Neural cell (in vitro differentiated cells): ENCODE measurements around the gene IREB2. TPM values are rescaled to one million over a fixed set of nuclear protein-coding genes. Genes with fewer than 3 reads are reported as not detected.

ENCODE experiments used
- H2AFZ ChIP-seq: fragments of 200-600, 300-800 bp; sonication (generic), shearing (Covaris generic); 2 replicates; pipeline ENCODE4 v1.6.0; 2014; ENCODE audit warnings: low read depth, mild to moderate bottlenecking, antibody characterized with exemption, low read length, moderate library complexity
- H3F3A ChIP-seq: fragments of 200-600 bp; shearing (Covaris generic); 2 replicates; pipeline ENCODE4 v1.6.1; 2016; ENCODE audit warnings: mild to moderate bottlenecking, moderate library complexity, mixed read lengths, antibody characterized with exemption, low read length; ENCODE audit not compliant: insufficient read depth, poor library complexity, severe bottlenecking
- H3K27ac ChIP-seq: fragments of 200-600, 300-800 bp; sonication (generic), shearing (Covaris generic); 2 replicates; pipeline ENCODE4 v1.5.1; 2014; ENCODE audit warnings: mild to moderate bottlenecking, low read length, moderate library complexity
- H3K27me3 ChIP-seq: fragments of 300-800, 200-600 bp; sonication (generic), shearing (Covaris generic); 2 replicates; pipeline ENCODE4 v1.6.0; 2014; ENCODE audit warnings: mild to moderate bottlenecking, low read depth, low read length, moderate library complexity; ENCODE audit not compliant: insufficient read depth
- H3K36me3 ChIP-seq: fragments of 300-800, 200-600 bp; sonication (generic), shearing (Covaris generic); 2 replicates; pipeline ENCODE4 v1.5.1; 2014; ENCODE audit warnings: mild to moderate bottlenecking, antibody characterized with exemption, low read length, moderate library complexity; ENCODE audit not compliant: insufficient read depth
- H3K4me2 ChIP-seq: fragments of 300-800, 200-600 bp; sonication (generic), shearing (Covaris generic); 2 replicates; pipeline ENCODE4 v1.6.0; 2014; ENCODE audit warnings: mild to moderate bottlenecking, low read length
- H3K4me3 ChIP-seq: fragments of 300-800, 200-600 bp; sonication (generic), shearing (Covaris generic); 2 replicates; pipeline ENCODE4 v1.5.1; 2014; ENCODE audit warnings: mild to moderate bottlenecking, low read length, moderate library complexity
- H3K79me2 ChIP-seq: fragments of 200-600 bp; shearing (Covaris generic); replicated peaks from 2 replicates; pipeline ENCODE4 v1.6.0; 2014; ENCODE audit warnings: mild to moderate bottlenecking, low read length, moderate library complexity; ENCODE audit not compliant: insufficient read depth
- H3K9ac ChIP-seq: fragments of 300-800, 200-600 bp; sonication (generic), shearing (Covaris generic); 2 replicates; pipeline ENCODE4 v1.6.1; 2016; ENCODE audit warnings: mild to moderate bottlenecking, low read length, mixed read lengths
- H3K9me2 ChIP-seq: fragments of 200-600 bp; shearing (Covaris generic); 2 replicates; pipeline ENCODE4 v1.6.1; 2016; ENCODE audit warnings: mild to moderate bottlenecking, low read length, mixed read lengths; ENCODE audit not compliant: insufficient read depth
- H3K9me3 ChIP-seq: fragments of 200-600, 300-800 bp; sonication (generic), shearing (Covaris generic); 2 replicates; pipeline ENCODE4 v1.6.1; 2016; ENCODE audit warnings: mild to moderate bottlenecking, mixed run types, low read length, moderate library complexity, mixed read lengths
- H4K20me1 ChIP-seq: fragments of 200-600 bp; shearing (Covaris generic); 2 replicates; pipeline ENCODE4 v1.6.1; 2016; ENCODE audit warnings: mild to moderate bottlenecking, mixed run types; ENCODE audit not compliant: insufficient read depth
- CTCF ChIP-seq: fragments of 450-650 bp; IDR thresholded peaks from 2 replicates; pipeline ENCODE4 v1.5.1; 2014; ENCODE audit warnings: antibody characterized with exemption, mild to moderate bottlenecking, moderate library complexity; ENCODE audit not compliant: poor library complexity, severe bottlenecking
- EP300 ChIP-seq: fragments of 450-650 bp; conservative IDR thresholded peaks from 2 replicates; pipeline ENCODE4 v1.6.1; 2014; ENCODE audit warnings: antibody characterized with exemption, mild to moderate bottlenecking, moderate library complexity; ENCODE audit not compliant: poor library complexity, severe bottlenecking
- EZH2 ChIP-seq: fragments of 200-600, 300-800 bp; shearing (Covaris generic), sonication (generic); IDR thresholded peaks from 2 replicates; pipeline ENCODE4 v1.6.1; 2014; ENCODE audit warnings: antibody characterized with exemption, low read length, borderline replicate concordance, mild to moderate bottlenecking; ENCODE audit not compliant: insufficient read depth, poor library complexity, severe bottlenecking
- MXI1 ChIP-seq: fragments of 450-650 bp; conservative IDR thresholded peaks from 2 replicates; pipeline ENCODE4 v1.6.1; 2014; ENCODE audit warnings: antibody characterized with exemption, mild to moderate bottlenecking; ENCODE audit not compliant: poor library complexity, severe bottlenecking
- POLR2AphosphoS5 ChIP-seq: IDR thresholded peaks from 2 replicates; pipeline ENCODE4 v1.6.1; 2012
- RAD21 ChIP-seq: fragments of 450-650 bp; conservative IDR thresholded peaks from 2 replicates; pipeline ENCODE4 v1.6.1; 2014; ENCODE audit warnings: antibody characterized with exemption, mild to moderate bottlenecking, moderate library complexity
- SMC3 ChIP-seq: fragments of 450-650 bp; conservative IDR thresholded peaks from 2 replicates; pipeline ENCODE4 v1.6.1; 2014; ENCODE audit warnings: antibody characterized with exemption, mild to moderate bottlenecking, moderate library complexity; ENCODE audit not compliant: poor library complexity
- TAF1 ChIP-seq: IDR thresholded peaks from 2 replicates; pipeline ENCODE4 v1.6.1; 2012; ENCODE audit warnings: low read depth
- polyA plus RNA-seq: library from polyadenylated mRNA; depleted of rRNA; stranded (reverse); fragments of >200 nt; gene quantifications from 2 replicates; pipeline ENCODE4 v1.2.3, GENCODE V29; 2014
- TF ChIP-seq, protein P1 (sequence below): IDR thresholded peaks from 2 replicates; pipeline ENCODE4 v1.6.1; 2012; ENCODE audit warnings: borderline replicate concordance

The IREB2 gene
- polyA plus RNA-seq, 1 donor from 2014 or later, result 45.5 TPM

- Histone ChIP-seq H3K4me2 (no peak overlapping the region), H3K36me3 (no peaks in the 10 kb centered on the region), H3K9ac (no peak overlapping the region)
These were observed 11.4 kb downstream of the IREB2 start for GRCh38 chr15:78449220-78449999.

DNA sequence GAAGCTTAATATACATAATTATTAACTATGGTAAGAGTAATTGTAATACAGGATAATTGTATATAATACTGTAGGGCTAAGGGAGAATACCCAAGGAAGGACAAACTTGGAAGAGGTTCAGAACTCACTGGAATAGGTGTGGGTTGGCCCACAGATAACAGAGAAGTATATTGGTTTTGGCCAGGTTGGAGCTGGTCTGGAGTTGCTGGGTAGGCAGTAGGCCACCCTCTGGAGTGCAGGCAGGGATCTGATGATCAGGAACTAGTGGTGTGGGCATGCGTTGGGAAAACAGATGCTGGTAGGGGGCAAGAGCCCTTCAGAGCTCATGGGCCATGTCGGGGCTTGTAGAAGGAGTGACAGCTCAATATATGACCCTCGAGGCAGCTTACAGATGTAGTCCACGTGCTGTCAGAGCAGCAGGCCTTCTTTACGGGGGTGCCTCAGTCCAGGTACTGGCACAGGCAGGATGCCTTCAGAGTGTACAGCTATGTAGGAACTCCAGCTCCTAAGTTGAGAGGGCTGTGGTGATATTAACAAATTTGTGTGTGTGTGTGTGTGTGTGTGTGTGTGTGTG, 12.4 kb downstream of the IREB2 start:
- H3K27ac ChIP-seq, result no peak overlapping the region
- no peaks in the 10 kb centered on the region for H4K20me1 ChIP-seq
- no peak overlapping the region for H3K9ac ChIP-seq
- no peaks in the 10 kb centered on the region for H3K27me3 ChIP-seq
- no peaks in the 10 kb centered on the region for H3F3A ChIP-seq
- peaks cover 79% of the 10 kb centered on the region for H3K79me2 ChIP-seq
- H3K9me2 ChIP-seq, result no peaks in the 10 kb centered on the region
- H2AFZ ChIP-seq, result no peak overlapping the region
- no peaks in the 10 kb centered on the region for H3K36me3 ChIP-seq
- no peak overlapping the region for H3K4me2 ChIP-seq
- H3K4me3 ChIP-seq, result no peak overlapping the region
- H3K9me3 ChIP-seq, result no peaks in the 10 kb centered on the region
- TF ChIP-seq CTCF (no peak), TAF1 (no peak), MXI1 (no peak), SMC3 (no peak), EZH2 (no peak), EP300 (no peak), RAD21 (no peak), POLR2AphosphoS5 (no peak)

More at GRCh38 chr15:78449220-78449999, 11.4 kb downstream of the IREB2 start:
- Histone ChIP-seq H3K27ac (no peak overlapping the region), H3K79me2 (peaks cover 78% of the 10 kb centered on the region), H3K9me2 (no peaks in the 10 kb centered on the region), H3K9me3 (no peaks in the 10 kb centered on the region), H3F3A (no peaks in the 10 kb centered on the region), H3K4me3 (no peak overlapping the region), H3K27me3 (no peaks in the 10 kb centered on the region), H4K20me1 (no peaks in the 10 kb centered on the region), H2AFZ (no peak overlapping the region)
- TF ChIP-seq MXI1 (no peak), EP300 (no peak), POLR2AphosphoS5 (no peak), SMC3 (no peak), CTCF (no peak), RAD21 (no peak), TAF1 (no peak), EZH2 (no peak)
- TF ChIP-seq, protein P1, sequence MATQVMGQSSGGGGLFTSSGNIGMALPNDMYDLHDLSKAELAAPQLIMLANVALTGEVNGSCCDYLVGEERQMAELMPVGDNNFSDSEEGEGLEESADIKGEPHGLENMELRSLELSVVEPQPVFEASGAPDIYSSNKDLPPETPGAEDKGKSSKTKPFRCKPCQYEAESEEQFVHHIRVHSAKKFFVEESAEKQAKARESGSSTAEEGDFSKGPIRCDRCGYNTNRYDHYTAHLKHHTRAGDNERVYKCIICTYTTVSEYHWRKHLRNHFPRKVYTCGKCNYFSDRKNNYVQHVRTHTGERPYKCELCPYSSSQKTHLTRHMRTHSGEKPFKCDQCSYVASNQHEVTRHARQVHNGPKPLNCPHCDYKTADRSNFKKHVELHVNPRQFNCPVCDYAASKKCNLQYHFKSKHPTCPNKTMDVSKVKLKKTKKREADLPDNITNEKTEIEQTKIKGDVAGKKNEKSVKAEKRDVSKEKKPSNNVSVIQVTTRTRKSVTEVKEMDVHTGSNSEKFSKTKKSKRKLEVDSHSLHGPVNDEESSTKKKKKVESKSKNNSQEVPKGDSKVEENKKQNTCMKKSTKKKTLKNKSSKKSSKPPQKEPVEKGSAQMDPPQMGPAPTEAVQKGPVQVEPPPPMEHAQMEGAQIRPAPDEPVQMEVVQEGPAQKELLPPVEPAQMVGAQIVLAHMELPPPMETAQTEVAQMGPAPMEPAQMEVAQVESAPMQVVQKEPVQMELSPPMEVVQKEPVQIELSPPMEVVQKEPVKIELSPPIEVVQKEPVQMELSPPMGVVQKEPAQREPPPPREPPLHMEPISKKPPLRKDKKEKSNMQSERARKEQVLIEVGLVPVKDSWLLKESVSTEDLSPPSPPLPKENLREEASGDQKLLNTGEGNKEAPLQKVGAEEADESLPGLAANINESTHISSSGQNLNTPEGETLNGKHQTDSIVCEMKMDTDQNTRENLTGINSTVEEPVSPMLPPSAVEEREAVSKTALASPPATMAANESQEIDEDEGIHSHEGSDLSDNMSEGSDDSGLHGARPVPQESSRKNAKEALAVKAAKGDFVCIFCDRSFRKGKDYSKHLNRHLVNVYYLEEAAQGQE, result no peak
